ENCODE results near the gene DOCK3.
"Not testable (repeated sequence)": the region's sequence is repeated elsewhere in the genome, so short reads cannot be mapped to it uniquely, and the experiment has no call there.

The DOCK3 gene

GRCh38 chr3:51110586-51110985 lies 435.9 kb downstream of the DOCK3 start:
- no peak overlapping the region for H3K27ac ChIP-seq (ENCODE audit: insufficient read depth, low read depth, low read length, poor library complexity, severe bottlenecking)
- H3K4me1 ChIP-seq (ENCODE audit: control insufficient read depth, insufficient read depth, low read length), result no peaks in the 10 kb centered on the region
- no peaks in the 10 kb centered on the region for H3K9me3 ChIP-seq (ENCODE audit: control insufficient read depth, low read length)
- WGBS, 2 experiments, result 84 to 92% methylated on average over 3 of the region's 3 CpGs
- no peak overlapping the region for H3K4me3 ChIP-seq (ENCODE audit: insufficient read depth, low read depth, low read length)
- no peaks in the 10 kb centered on the region for H3K36me3 ChIP-seq (ENCODE audit: control insufficient read depth, insufficient read depth, low read length)
- no peaks in the 10 kb centered on the region for H3K27me3 ChIP-seq (ENCODE audit: control insufficient read depth, insufficient read depth, low read length, poor library complexity, severe bottlenecking)

- Histone ChIP-seq H3K4me3 (ENCODE audit: insufficient read depth, low read depth, low read length) (no peak overlapping the region), H3K27ac (ENCODE audit: insufficient read depth, low read depth, low read length, poor library complexity, severe bottlenecking) (no peak overlapping the region), H3K36me3 (ENCODE audit: control insufficient read depth, insufficient read depth, low read length) (no peaks in the 10 kb centered on the region), H3K9me3 (ENCODE audit: control insufficient read depth, low read length) (no peaks in the 10 kb centered on the region), H3K27me3 (ENCODE audit: control insufficient read depth, insufficient read depth, low read length, poor library complexity, severe bottlenecking) (no peaks in the 10 kb centered on the region), H3K4me1 (ENCODE audit: control insufficient read depth, insufficient read depth, low read length) (no peaks in the 10 kb centered on the region)
- WGBS, 2 experiments, result 85 to 93% methylated on average over 2 of the region's 2 CpGs
Observed at GRCh38 chr3:51122944-51123343, 448.2 kb downstream of the DOCK3 start.

GRCh38 chr3:51123531-51123930 lies 448.8 kb downstream of the DOCK3 start:
- WGBS, 2 experiments, result 86 to 91% methylated on average over 3 of the region's 3 CpGs
- H3K27me3 ChIP-seq (ENCODE audit: control insufficient read depth, insufficient read depth, low read length, poor library complexity, severe bottlenecking), result no peaks in the 10 kb centered on the region
- no peaks in the 10 kb centered on the region for H3K9me3 ChIP-seq (ENCODE audit: control insufficient read depth, low read length)
- no peaks in the 10 kb centered on the region for H3K36me3 ChIP-seq (ENCODE audit: control insufficient read depth, insufficient read depth, low read length)
- no peaks in the 10 kb centered on the region for H3K4me1 ChIP-seq (ENCODE audit: control insufficient read depth, insufficient read depth, low read length)
- H3K27ac ChIP-seq (ENCODE audit: insufficient read depth, low read depth, low read length, poor library complexity, severe bottlenecking), result no peak overlapping the region
- no peak overlapping the region for H3K4me3 ChIP-seq (ENCODE audit: insufficient read depth, low read depth, low read length)

GRCh38 chr3:51131607-51132006 lies 456.9 kb downstream of the DOCK3 start:
- H3K36me3 ChIP-seq (ENCODE audit: control insufficient read depth, insufficient read depth, low read length); H3K9me3 ChIP-seq (ENCODE audit: control insufficient read depth, low read length); H3K27ac ChIP-seq (ENCODE audit: insufficient read depth, low read depth, low read length, poor library complexity, severe bottlenecking); H3K27me3 ChIP-seq (ENCODE audit: control insufficient read depth, insufficient read depth, low read length, poor library complexity, severe bottlenecking); H3K4me1 ChIP-seq (ENCODE audit: control insufficient read depth, insufficient read depth, low read length); H3K4me3 ChIP-seq (ENCODE audit: insufficient read depth, low read depth, low read length): not testable (repeated sequence)
- 75 to 94% methylated on average over 1 of the region's 1 CpG for WGBS, 2 experiments

GRCh38 chr3:51137715-51138114 lies 463.0 kb downstream of the DOCK3 start:
- H3K9me3 ChIP-seq (ENCODE audit: control insufficient read depth, low read length), result no peaks in the 10 kb centered on the region
- no peak overlapping the region for H3K27ac ChIP-seq (ENCODE audit: insufficient read depth, low read depth, low read length, poor library complexity, severe bottlenecking)
- H3K4me1 ChIP-seq (ENCODE audit: control insufficient read depth, insufficient read depth, low read length), result no peaks in the 10 kb centered on the region
- no peak overlapping the region for H3K4me3 ChIP-seq (ENCODE audit: insufficient read depth, low read depth, low read length)
- no peaks in the 10 kb centered on the region for H3K27me3 ChIP-seq (ENCODE audit: control insufficient read depth, insufficient read depth, low read length, poor library complexity, severe bottlenecking)
- no peaks in the 10 kb centered on the region for H3K36me3 ChIP-seq (ENCODE audit: control insufficient read depth, insufficient read depth, low read length)
- 100% methylated on average over 1 of the region's 1 CpG for WGBS, 2 experiments

GRCh38 chr3:51139616-51140015 lies 464.9 kb downstream of the DOCK3 start:
- H3K27ac ChIP-seq (ENCODE audit: insufficient read depth, low read depth, low read length, poor library complexity, severe bottlenecking), result no peak overlapping the region
- no peaks in the 10 kb centered on the region for H3K36me3 ChIP-seq (ENCODE audit: control insufficient read depth, insufficient read depth, low read length)
- no peaks in the 10 kb centered on the region for H3K4me1 ChIP-seq (ENCODE audit: control insufficient read depth, insufficient read depth, low read length)
- no peaks in the 10 kb centered on the region for H3K9me3 ChIP-seq (ENCODE audit: control insufficient read depth, low read length)
- no peaks in the 10 kb centered on the region for H3K27me3 ChIP-seq (ENCODE audit: control insufficient read depth, insufficient read depth, low read length, poor library complexity, severe bottlenecking)
- no peak overlapping the region for H3K4me3 ChIP-seq (ENCODE audit: insufficient read depth, low read depth, low read length)
- 93 to 96% methylated on average over 1 of the region's 1 CpG for WGBS, 2 experiments

GRCh38 chr3:51141573-51141972 lies 466.8 kb downstream of the DOCK3 start:
- 81 to 84% methylated on average over 2 of the region's 2 CpGs for WGBS, 2 experiments

GRCh38 chr3:51145811-51146585 lies 471.3 kb downstream of the DOCK3 start:
- no peak overlapping the region for H3K27ac ChIP-seq (ENCODE audit: insufficient read depth, low read depth, low read length, poor library complexity, severe bottlenecking)
- 94% methylated on average over 7 to 8 of the region's 8 CpGs for WGBS, 2 experiments
- no peaks in the 10 kb centered on the region for H3K27me3 ChIP-seq (ENCODE audit: control insufficient read depth, insufficient read depth, low read length, poor library complexity, severe bottlenecking)
- H3K4me1 ChIP-seq (ENCODE audit: control insufficient read depth, insufficient read depth, low read length), result no peaks in the 10 kb centered on the region
- no peaks in the 10 kb centered on the region for H3K36me3 ChIP-seq (ENCODE audit: control insufficient read depth, insufficient read depth, low read length)
- no peaks in the 10 kb centered on the region for H3K9me3 ChIP-seq (ENCODE audit: control insufficient read depth, low read length)
- H3K4me3 ChIP-seq (ENCODE audit: insufficient read depth, low read depth, low read length), result no peak overlapping the region

More at GRCh38 chr3:51141573-51141972, 466.8 kb downstream of the DOCK3 start:
- Histone ChIP-seq H3K9me3 (ENCODE audit: control insufficient read depth, low read length) (no peaks in the 10 kb centered on the region), H3K27ac (ENCODE audit: insufficient read depth, low read depth, low read length, poor library complexity, severe bottlenecking) (no peak overlapping the region), H3K4me3 (ENCODE audit: insufficient read depth, low read depth, low read length) (no peak overlapping the region), H3K27me3 (ENCODE audit: control insufficient read depth, insufficient read depth, low read length, poor library complexity, severe bottlenecking) (no peaks in the 10 kb centered on the region), H3K36me3 (ENCODE audit: control insufficient read depth, insufficient read depth, low read length) (no peaks in the 10 kb centered on the region), H3K4me1 (ENCODE audit: control insufficient read depth, insufficient read depth, low read length) (no peaks in the 10 kb centered on the region)

- no peak overlapping the region for H3K27ac ChIP-seq (ENCODE audit: insufficient read depth, low read depth, low read length, poor library complexity, severe bottlenecking)
- 80 to 95% methylated on average over 2 of the region's 2 CpGs for WGBS, 2 experiments
- no peaks in the 10 kb centered on the region for H3K36me3 ChIP-seq (ENCODE audit: control insufficient read depth, insufficient read depth, low read length)
- H3K4me3 ChIP-seq (ENCODE audit: insufficient read depth, low read depth, low read length), result no peak overlapping the region
- H3K27me3 ChIP-seq (ENCODE audit: control insufficient read depth, insufficient read depth, low read length, poor library complexity, severe bottlenecking), result no peaks in the 10 kb centered on the region
- no peaks in the 10 kb centered on the region for H3K9me3 ChIP-seq (ENCODE audit: control insufficient read depth, low read length)
- no peaks in the 10 kb centered on the region for H3K4me1 ChIP-seq (ENCODE audit: control insufficient read depth, insufficient read depth, low read length)
Observed at GRCh38 chr3:51146781-51147180, 472.1 kb downstream of the DOCK3 start.

GRCh38 chr3:51156147-51156546 lies 481.4 kb downstream of the DOCK3 start:
- no peak overlapping the region for H3K4me3 ChIP-seq (ENCODE audit: insufficient read depth, low read depth, low read length)
- 41 to 53% methylated on average over 2 of the region's 2 CpGs for WGBS, 2 experiments

More at GRCh38 chr3:51156147-51156546, 481.4 kb downstream of the DOCK3 start:
- H3K9me3 ChIP-seq (ENCODE audit: control insufficient read depth, low read length), result no peaks in the 10 kb centered on the region
- H3K4me1 ChIP-seq (ENCODE audit: control insufficient read depth, insufficient read depth, low read length), result no peaks in the 10 kb centered on the region
- no peaks in the 10 kb centered on the region for H3K27me3 ChIP-seq (ENCODE audit: control insufficient read depth, insufficient read depth, low read length, poor library complexity, severe bottlenecking)
- H3K27ac ChIP-seq (ENCODE audit: insufficient read depth, low read depth, low read length, poor library complexity, severe bottlenecking), result no peak overlapping the region
- no peaks in the 10 kb centered on the region for H3K36me3 ChIP-seq (ENCODE audit: control insufficient read depth, insufficient read depth, low read length)
